HL-60 (cell line): Measurements from ENCODE around the gene REPS1.

Source experiments
- CTCF ChIP-seq: IDR thresholded peaks from one replicate; pipeline ENCODE4 v1.5.1; 2011; ENCODE audit warnings: low read length, control low read depth, inconsistent platforms; ENCODE audit not compliant: insufficient read depth
- POLR2AphosphoS5 ChIP-seq: IDR thresholded peaks from 2 replicates; pipeline ENCODE4 v1.6.1; 2012; ENCODE audit warnings: low read depth

GRCh38 chr6:138862456-138862855, 125.6 kb downstream of the REPS1 start:
- no peak for TF ChIP-seq CTCF
- no peak for TF ChIP-seq POLR2AphosphoS5
